Measurements from ENCODE around the gene SOST.

SOST gene

DNA sequence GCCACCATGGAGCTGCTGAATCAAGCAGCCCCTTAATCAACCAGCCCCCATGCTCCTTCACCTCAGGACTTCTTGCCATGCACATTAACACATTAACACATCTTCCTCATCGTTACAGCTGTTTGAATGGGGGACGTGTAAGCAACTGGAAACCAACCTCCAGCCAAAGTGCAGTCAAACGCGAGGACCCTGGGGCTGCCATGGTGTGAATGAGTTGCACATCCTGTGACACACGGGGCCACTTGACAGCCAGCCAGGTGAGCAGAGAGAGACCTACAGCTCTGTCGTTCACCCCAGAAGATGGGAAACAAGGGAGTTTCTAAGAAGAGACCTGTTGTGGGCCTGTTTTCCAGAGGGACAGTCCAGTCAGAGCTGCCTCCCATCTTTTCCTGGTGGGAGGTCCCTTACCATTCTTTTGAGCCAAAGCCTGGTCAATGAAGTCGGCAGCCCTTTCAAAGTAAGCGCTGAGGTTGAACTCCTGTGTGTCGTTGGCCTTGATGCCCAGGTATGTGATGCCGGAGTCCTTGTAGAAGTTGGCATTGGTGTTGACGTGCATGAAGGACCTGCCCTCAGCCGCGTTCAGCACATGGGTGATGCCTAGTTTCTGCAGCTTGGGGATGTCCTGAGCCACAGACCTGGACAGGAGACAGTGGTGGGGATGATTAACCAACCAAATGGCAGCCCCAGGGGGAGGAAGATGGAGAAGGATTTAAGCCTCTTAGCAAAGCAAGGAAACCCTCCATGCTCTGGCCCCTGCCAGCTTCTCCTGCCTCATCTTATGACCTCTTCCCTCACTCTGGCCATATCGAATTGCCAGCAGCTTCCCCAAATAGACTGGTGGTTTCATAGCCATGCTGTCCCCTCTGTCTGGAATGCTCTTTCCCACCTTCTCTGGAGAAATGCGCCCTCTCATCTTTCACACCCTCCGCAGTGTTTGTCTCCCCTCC, 16.0 kb upstream of the SOST start:
- no peak for DNase-seq (ENCODE audit: low read depth in 2 of 2)

GRCh38 chr17:43772877-43773648, 14.5 kb upstream of the SOST start:
- no peak for DNase-seq (ENCODE audit: low read depth in 2 of 2)

GRCh38 chr17:43771463-43771862, 12.9 kb upstream of the SOST start:
- no peak for DNase-seq (ENCODE audit: low read depth in 2 of 2)

DNA sequence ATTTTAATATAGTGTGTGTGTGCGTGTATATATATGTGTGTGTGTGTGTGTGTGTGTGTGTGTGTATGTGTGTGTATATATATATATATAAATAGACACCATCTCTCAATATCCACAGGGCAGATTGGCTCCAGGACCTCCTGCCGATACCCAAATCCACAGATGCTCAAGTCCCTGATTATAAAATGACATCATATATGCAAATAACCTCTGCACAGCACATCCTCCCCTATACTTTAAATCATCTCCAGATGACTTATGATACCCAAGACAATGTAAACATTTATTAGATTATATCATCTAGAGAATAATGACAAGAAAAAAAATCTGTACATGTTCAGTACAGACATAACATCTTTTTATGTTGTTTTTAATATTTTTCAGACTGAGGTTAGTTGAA, 12.4 kb upstream of the SOST start:
- no peak for DNase-seq (ENCODE audit: low read depth in 2 of 2)

- no peak for DNase-seq (ENCODE audit: low read depth in 2 of 2)
These were observed 11.3 kb upstream of the SOST start for GRCh38 chr17:43769859-43770258.

- DNase-seq (ENCODE audit: low read depth in 2 of 2), result no peak
These were observed 10.8 kb upstream of the SOST start for GRCh38 chr17:43769426-43769825.

GRCh38 chr17:43768943-43769342, 10.4 kb upstream of the SOST start:
- no peak for DNase-seq (ENCODE audit: low read depth in 2 of 2)

GRCh38 chr17:43768382-43768781, 9.8 kb upstream of the SOST start:
- no peak for DNase-seq (ENCODE audit: low read depth in 2 of 2)

DNA sequence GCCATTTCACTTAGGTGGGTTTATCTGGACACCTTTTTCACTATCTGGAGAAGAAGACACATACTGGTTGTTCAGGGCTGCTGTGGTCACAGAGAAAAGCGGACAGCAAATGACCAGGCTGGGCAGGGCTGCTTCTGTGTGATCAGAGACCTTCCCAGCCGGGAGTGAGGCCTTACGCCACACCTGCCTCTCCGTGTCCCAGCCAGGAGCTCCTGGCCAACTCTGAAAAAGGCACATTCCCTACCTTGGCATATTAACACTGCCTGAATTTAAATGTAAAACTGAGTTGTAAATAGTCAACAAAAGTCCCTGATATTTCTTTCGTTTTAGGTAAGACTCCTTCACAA, 9.1 kb upstream of the SOST start:
- no peak for DNase-seq (ENCODE audit: low read depth in 2 of 2)

- no peak for DNase-seq (ENCODE audit: low read depth in 2 of 2)
These were observed 8.6 kb upstream of the SOST start for GRCh38 chr17:43767053-43767712.

DNA sequence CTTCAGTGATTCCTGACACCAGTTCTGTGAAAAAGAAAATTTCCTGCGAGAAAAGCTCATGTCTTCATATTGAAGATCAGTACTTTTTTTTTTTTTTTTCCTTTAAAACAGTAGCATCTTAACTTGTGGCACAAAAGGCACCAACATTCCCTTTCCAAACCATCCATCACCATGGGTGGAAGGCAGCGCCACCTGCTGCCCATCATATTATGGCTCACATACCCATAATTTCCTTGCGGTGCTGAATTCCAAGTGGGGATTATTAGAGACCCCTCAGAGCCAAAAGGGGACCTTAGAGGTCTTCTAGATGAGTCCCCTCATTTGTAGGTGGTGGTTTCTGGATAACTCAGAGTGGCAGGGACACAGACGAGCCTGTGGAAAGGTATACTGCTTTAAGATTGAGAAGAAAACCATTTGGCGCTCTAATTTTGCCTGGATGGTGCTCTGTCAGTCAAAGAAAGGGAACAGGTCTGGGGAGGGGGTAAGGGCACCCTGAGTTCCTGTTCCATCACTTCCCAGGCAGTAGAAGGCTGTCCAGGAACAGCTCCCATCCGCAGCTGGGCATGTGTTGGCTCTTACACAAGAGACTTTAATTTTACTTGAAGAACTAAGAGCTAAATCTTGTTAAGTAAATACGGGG, 7.9 kb upstream of the SOST start:
- DNase-seq (ENCODE audit: low read depth in 2 of 2), result peak in 1 of 2 donors; percentile 28

GRCh38 chr17:43760254-43760852, 1.8 kb upstream of the SOST start:
- DNase-seq (ENCODE audit: low read depth in 2 of 2), result peak; percentile 84 to 87

- DNase-seq (ENCODE audit: low read depth in 2 of 2), result no peak
These were observed 1.2 kb upstream of the SOST start for GRCh38 chr17:43759836-43760235.

DNA sequence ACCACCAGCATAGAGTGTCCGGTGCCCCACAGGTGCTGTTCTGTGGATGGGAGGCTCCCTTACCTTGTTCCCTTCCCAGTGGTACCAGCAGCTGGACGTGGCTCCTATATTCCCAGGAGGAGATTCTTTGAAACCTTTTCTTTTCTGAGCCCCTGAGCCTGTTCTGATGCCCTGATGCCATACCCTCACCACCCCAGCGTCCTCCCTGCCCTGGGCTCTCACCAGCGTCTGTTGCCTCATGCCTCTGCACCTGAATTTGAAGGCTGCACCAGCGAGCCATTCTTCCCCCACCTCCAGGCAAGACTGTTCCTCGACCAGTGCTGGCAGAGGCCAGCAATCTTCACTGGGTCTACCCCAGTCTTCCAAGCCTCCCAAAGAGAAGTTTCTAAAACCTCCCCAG, 505 bp downstream of the SOST start:
- no peak for DNase-seq (ENCODE audit: low read depth in 2 of 2)

GRCh38 chr17:43757171-43757660, 1.4 kb downstream of the SOST start:
- DNase-seq (ENCODE audit: low read depth in 2 of 2), result no peak

DNA sequence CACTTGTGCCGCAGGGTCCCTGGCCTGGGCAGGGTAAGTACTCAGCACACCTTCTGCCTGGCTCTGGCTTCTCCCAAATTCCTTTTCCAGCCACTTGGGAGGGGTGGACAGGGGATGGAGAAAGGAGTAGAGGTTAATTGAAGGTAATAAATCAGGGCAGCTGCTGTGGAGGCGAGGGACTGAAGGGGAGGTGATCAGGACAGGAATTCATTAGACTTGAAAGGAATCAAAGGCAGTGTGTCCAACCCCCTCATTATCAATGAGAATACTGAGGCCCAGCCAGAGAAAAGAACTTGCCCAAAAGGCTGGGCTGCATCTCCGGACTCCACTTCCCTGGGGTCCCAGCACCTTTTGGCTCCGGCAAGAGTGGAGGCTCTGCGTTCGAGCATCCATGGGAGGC, 2.4 kb downstream of the SOST start:
- DNase-seq (ENCODE audit: low read depth in 2 of 2), result no peak

- no peak for DNase-seq (ENCODE audit: low read depth in 2 of 2)
These were observed 3.2 kb downstream of the SOST start for GRCh38 chr17:43755389-43755875.

GRCh38 chr17:43754947-43755346, 3.6 kb downstream of the SOST start:
- DNase-seq (ENCODE audit: low read depth in 2 of 2), result no peak

DNA sequence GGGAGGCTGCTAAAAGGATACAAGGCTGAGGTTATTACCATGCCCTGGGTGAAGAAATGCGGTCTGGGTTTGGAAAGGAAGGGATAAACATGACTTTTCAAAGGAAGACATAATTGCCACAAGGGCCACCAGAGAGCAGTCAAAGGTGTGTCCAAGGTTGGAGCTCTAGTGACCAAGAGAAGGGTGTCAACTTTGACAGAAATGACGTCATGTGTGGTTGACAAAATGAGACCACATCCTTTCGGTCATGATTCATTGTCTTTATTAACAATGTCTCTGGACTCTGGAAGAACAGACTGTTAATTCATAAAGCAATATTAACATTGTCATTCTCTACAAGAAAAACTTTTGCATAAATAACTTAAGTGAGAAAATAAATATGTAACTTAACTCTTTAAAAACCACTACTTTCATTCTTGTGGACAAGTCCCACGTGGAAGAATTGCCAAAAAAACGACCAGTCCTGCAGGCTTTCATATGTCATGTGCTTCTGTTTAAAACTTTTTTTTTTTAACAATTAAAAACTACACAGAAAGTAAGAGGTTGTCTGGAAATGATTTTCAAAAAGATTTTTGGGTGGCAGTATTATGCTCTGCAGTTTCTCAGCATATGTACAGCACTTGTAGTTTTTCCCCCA, 5.0 kb downstream of the SOST start:
- no peak for DNase-seq (ENCODE audit: low read depth in 2 of 2)

DNA sequence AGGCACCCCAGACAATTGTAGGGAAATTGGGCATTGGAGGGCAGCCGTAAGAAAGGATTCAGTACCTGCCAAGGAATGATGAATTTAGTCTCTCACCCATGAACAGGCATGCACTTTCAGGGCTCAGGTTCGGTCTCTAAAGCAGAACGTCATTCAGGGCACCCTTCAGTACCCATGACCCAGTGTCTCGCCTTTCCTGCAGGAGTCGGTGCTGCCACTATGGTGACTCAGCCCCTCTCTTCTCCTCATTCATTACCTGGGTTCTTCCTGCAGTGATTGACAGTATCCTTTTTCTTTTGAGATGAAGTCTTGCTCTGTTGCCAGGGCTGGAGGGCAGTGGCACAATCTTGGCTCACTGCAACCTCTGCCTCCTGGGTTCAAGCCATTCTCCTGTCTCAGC, 8.4 kb downstream of the SOST start:
- no peak for DNase-seq (ENCODE audit: low read depth in 2 of 2)

- DNase-seq (ENCODE audit: low read depth in 2 of 2), result no peak
These were observed 13.1 kb downstream of the SOST start for GRCh38 chr17:43745541-43745940.

Measured in stimulated activated CD4-positive, alpha-beta T cell treated with anti-CD3 and anti-CD28 coated beads, Interleukin-15, amount 100 ng/mL, for 48 hours (primary cell).